DMS 273 (cell line): ENCODE measurements around the gene ALDH1A3.
A peak's percentile ranks its signal among the peaks of the same experiment; 100 is the strongest.
"Not testable (repeated sequence)": the region's sequence is repeated elsewhere in the genome, so short reads cannot be mapped to it uniquely, and the experiment has no call there.

ENCODE experiments used
- DNase-seq: peaks from one replicate; lab custom pipeline; 2025; ENCODE audit not compliant: unreplicated experiment; lab: John Stamatoyannopoulos, UW

Gene ALDH1A3

GRCh38 chr15:100879464-100880138 lies at the start of gene ALDH1A3:
Gene ALDH1A3, plus strand, starts transcription at chr15:100879831. Its CDS starts 77 bp downstream, at chr15:100879908.
- DNase-seq = peak; percentile 64

GRCh38 chr15:100831467-100831866 lies 48.2 kb upstream of the ALDH1A3 start:
- DNase-seq = peak; percentile 31

GRCh38 chr15:100832149-100832942 lies 47.3 kb upstream of the ALDH1A3 start:
- no peak for DNase-seq

GRCh38 chr15:100833417-100834389 lies 45.9 kb upstream of the ALDH1A3 start:
- no peak for DNase-seq

GRCh38 chr15:100834731-100835130 lies 44.9 kb upstream of the ALDH1A3 start:
- no peak for DNase-seq

DNA sequence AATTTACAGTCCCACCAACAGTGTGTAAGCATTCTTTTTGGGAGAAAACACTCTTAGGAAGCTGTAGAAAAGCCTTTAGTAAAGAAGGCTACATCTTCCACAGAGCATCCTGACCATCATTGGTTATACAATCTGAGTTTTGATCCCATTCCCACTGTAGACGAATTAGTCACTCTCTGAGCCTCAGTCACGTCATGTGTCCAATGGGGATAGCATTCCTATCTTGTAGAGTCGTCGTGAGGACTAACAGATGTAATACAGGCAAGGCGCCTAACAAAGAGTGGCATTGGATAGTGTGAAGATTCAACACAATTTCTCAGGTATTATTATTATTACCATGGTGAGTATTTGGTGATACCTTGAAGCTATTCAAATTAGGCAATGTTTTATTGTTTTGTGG lies 44.0 kb upstream of the ALDH1A3 start:
- no peak for DNase-seq

GRCh38 chr15:100836501-100836900 lies 43.1 kb upstream of the ALDH1A3 start:
- DNase-seq = no peak

DNA sequence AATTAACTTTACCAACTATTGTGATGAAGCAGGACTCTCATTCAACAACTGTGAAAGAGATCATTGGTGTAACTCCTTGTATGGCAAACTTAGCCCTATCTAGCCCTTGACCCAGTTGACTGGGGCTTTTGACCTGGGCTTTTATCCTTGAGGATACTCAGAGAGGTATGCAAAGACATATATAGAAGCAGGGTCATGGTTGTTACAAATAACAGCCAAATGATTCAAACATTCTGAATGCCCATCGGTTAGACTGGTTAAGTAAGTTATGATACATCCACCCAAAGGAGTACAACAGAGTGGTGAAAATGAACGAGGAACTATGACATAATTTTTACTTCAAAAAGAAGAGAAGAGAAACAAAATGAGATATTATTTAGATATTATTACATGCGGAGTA lies 38.2 kb upstream of the ALDH1A3 start:
- no peak for DNase-seq

DNA sequence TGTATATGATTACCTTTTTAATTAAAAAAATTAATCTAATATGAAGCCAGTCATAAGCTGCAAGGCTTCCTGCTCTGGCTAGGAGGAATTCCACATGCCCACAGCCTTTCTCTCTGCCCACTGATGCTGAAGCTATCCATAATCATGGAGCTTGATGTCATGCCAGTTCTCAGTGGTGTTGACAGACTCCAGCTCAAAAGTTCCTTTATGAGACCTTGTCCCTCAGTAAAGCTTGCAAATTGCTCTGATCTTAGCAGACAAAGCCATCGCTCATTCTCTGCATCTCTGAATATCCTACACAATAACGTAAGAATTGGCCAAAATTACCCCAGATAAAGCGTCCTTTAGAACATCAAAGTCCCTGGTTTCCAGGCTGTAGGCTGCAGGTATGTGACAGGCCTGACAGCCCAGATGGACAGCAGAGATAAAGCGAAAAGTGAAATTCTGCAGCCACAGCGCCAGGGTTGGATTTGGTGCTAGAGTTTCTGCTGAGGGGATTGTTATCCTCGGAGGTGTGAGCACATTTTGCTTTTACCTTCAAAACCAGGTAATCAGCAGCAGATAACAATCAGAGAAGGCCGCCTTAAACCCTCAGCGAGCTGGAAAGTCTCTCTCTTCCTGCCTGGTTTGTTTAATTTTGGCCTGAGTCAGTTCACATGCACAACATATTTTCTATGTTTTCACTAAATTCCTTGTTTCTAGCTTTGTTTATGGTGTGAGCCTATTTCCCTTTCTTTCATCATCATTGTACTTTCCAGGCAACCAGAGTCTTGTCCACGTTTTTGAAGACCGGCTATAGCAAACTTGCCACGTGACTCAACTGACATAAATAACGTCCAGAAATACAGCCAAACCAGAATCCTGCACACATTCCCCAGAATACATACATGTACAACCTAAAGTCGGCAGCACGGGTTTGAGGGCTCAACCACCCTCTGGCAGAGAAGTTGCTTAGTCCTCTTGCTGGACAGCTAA lies 36.6 kb upstream of the ALDH1A3 start:
- no peak for DNase-seq

DNA sequence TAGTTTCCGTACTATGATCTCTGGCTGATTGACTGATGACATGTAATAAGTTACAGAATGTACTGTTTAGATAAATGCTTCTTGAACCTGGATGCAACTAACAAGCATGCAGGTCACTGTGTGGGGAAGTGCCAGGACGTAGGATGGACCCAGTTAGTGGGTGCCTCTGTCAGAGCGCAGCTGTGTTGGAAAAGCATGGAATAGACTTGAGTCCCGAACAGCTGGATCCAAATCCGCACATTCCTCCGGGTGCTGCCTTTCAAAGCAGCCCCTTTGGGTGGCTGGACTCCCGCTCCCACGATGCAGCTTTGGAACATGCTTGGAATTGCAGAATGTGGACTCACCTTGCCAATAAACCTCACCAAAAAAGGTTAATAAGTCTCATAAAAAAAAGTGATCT lies 35.5 kb upstream of the ALDH1A3 start:
- DNase-seq = no peak

DNA sequence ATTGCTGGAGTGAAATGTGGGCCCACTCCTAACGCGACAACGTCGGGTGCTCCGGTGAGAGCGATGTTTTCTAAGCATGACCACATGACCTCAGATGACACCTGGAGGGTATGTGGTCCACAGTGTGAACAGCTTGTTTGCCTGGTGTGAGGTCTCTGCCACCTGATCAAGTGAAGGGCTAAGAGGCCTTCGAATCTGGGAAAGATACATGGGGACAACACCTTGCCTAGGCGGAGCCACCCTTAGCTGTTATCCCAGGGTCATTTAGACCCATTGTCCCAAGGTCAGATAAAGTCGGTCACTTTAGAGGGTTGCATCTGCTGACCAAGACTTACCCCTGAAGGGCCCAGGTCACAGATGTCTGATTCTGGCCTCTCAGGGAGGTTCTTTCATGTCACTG lies 34.9 kb upstream of the ALDH1A3 start:
- DNase-seq = no peak

DNA sequence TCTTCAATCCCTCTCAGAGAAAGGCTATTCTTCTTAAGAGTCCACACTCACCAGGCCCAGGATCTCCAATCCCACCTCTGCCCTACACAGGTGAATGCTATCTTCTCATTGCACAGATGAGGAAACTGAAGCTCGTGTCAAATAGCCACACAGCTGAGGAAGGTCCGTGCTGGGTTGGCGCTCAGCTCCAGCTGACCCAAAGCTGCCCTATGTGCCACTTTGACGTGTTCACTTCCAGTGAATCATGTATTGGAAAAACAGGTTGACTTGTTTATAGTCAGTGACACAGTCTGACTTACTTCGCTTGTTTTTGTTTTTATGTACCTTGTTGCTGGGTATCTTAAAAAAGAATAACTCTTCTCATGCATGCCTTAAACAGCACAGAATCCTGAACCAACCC lies 32.4 kb upstream of the ALDH1A3 start:
- no peak for DNase-seq

DNA sequence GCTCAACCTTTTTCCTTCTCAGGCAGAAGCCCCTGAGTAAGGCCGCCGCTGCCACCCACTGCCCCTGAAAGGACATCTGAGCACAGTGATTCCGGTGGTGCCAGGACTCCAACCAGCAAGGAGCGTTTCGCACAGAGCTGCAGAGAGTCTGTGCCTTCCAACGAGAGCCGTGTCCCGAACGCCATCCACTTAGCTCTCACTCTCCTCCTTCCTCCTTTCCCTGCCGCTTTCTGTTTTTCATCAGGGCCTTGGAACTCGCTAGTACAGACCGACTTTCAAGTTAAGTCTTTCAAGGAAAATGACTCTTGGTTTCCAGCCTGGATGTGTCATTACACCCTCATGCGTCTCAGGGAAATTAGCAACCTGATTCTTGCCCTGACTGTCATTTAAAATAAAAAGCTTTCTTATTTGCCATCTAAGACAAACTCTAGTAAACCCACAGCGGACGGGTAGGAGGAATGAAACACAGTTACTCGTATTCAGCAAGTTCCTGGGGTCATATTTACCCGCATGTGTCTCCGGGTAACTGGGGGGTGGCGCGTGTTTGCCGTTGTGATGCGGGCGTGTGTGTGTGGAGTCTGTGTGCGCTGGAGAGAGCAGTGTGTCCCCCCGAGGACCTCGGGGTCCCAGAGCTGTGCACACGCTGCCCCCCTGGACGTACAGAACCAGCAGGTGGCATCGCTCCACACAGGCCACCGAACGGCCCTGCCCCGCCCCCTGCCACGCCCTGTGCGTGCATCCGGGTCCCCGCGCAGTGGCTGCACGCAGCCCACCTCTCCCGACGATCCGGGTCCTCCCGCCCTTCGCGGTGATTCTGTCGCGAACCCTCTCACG lies 30.4 kb upstream of the ALDH1A3 start:
- peak; percentile 69 for DNase-seq

DNA sequence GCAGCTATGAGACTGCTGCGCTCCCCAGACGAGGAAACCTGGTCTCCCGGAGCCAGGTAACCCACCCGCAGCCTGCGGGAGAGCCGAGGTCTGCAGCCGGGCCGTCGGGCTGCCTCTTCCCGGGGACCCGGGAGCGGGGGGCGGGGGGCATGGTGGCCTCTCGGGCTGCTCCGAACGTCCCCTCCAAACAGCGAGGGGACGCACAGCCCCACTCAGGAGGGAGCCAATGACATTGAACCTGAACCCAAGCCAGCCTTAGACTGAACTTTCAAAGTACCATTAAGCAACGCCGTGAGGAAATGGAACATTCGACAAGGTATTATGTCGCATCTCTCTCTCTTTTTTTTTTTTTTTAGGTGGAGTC lies 29.8 kb upstream of the ALDH1A3 start:
- no peak for DNase-seq

DNA sequence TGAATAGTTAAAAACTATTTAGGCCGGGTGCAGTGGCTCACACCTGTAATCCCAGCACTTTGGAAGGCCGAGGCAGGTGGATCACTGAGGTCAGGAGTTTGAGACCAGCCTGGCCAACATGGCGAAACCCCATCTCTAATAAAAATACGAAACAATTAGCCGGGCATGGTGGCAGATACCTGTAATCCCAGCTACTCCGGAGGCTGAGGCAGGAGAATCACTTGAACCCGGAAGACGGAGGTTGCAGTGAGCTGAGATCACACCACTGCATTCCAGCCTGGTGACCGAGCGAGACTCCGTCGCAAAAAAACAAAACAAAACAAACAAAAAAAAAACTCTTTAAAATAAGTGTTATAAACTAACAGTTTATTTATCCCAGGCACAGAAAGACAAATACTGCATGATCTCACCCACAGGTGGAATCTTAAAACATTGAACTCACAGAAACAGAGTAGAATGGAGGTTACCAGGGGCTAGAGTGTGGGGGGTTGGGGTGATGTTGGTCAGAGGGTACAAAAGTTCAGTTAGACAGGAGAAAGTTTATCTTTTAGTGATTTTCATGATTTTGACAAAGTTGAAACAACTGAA lies 28.1 kb upstream of the ALDH1A3 start:
- not testable (repeated sequence) for DNase-seq

GRCh38 chr15:100852630-100853029 lies 27.0 kb upstream of the ALDH1A3 start:
- no peak for DNase-seq

GRCh38 chr15:100853676-100854440 lies 25.8 kb upstream of the ALDH1A3 start:
- no peak for DNase-seq

- no peak for DNase-seq
Measured at GRCh38 chr15:100856867-100857266, 22.8 kb upstream of the ALDH1A3 start.
